Mesodermal cell (in vitro differentiated cells): ENCODE measurements around the gene GTF2IRD1.

Source experiments
- H3K27ac ChIP-seq: 2 replicates; pipeline ENCODE4 v1.7.0; 2013; ENCODE audit warnings: mild to moderate bottlenecking, low read depth, low read length, moderate library complexity; ENCODE audit not compliant: severe bottlenecking
- H3K36me3 ChIP-seq: 2 replicates; pipeline ENCODE4 v1.7.1; 2013; ENCODE audit warnings: mild to moderate bottlenecking, low read length, moderate library complexity; ENCODE audit not compliant: control insufficient read depth, insufficient read depth
- H3K4me1 ChIP-seq: one replicate; pipeline ENCODE4 v1.7.1; 2013; ENCODE audit warnings: mild to moderate bottlenecking, low read length; ENCODE audit not compliant: insufficient read depth, control insufficient read depth, poor library complexity, severe bottlenecking
- H3K4me3 ChIP-seq: 2 replicates; pipeline ENCODE4 v1.7.0; 2013; ENCODE audit warnings: low read length, control low read depth, mild to moderate bottlenecking; ENCODE audit not compliant: insufficient read depth, poor library complexity, severe bottlenecking; ENCODE audit errors: extremely low read depth
- H3K9me3 ChIP-seq: 2 replicates; pipeline ENCODE4 v1.7.1; 2013; ENCODE audit warnings: mild to moderate bottlenecking, low read length, moderate library complexity; ENCODE audit not compliant: control insufficient read depth
- WGBS, 2 experiments: methylation state at CpG; one replicate each; pipeline ENCODE4 v1.1.5; 2013; ENCODE audit warnings: missing lambda C conversion rate in 2 of 2; ENCODE audit not compliant: insufficient coverage in 2 of 2; 5-methylcytosine and 5-hydroxymethylcytosine counted together

The GTF2IRD1 gene

DNA sequence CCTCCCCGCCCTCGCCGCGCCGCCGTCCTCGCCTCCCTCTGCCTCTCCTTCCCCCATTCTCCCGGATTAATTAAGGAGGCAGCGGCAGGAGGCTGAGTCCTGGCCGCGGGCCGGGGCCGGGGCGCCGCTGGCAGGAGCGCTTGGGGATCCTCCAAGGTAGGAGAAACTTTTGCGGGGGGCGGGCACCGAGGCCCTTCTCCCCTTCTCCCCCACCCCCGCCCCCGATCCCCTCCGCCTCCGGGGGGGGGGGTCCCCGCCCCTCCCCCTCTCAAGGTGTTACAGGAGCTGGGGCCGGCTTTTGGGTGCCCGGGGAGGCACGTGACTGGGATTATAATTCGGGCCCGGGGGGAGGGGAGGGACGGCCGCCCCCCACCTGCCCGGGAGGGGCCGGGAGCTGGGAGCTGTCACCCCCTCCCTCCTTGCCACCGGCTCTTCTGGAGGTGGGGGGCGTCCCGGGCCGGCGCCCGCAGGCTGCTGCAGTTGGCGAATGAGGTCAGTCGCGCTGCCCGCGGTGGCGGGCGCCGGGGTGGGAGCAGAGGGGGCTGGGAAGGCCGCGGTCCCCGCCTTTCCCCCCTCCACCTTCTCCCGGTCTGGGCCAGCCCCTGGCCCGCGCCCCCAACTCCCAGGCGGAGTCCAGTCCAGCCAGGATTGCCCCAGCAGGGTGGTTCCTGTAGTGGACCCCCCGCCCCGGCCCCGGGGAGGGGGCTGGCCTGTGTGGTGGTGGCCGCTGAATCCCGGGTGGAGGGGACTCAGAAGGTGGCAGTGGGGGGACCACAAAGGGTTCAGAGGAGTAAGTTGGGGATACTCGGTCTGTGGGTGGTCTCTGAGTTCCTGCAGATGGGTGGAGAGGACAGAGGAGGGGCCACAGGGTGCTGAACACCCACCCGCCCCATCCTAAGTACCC, 567 bp downstream of the GTF2IRD1 start:
- H3K4me3 ChIP-seq = peak overlapping the region; percentile 64
- H3K4me1 ChIP-seq = peaks cover 3% of the 10 kb centered on the region
- peaks cover 9% of the 10 kb centered on the region for H3K36me3 ChIP-seq
- H3K27ac ChIP-seq = peak overlapping the region; percentile 46
- H3K9me3 ChIP-seq = no peaks in the 10 kb centered on the region
- whole genome bisulfite sequencing, 2 experiments = 4 to 8% methylated on average over 5 to 11 of the region's 61 CpGs

DNA sequence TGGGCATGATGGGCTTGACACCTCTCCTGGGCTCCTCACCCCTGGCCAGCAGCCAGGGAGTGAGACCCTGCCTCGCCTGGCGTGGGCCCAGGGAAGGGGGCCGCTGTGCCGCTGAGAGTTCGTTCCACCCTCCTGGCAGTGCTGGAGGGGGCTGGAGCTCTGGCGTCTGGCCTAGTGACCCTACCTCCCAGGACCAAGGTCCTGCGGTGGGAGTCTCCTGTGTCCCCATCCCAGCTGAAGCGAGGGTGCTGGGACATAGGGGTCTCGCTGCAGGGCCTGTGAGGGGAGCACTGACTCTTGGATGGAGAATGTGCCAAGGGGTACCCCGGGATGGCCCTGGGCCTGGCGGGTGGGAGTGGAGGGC, 1.2 kb downstream of the GTF2IRD1 start:
- Histone ChIP-seq H3K4me3 (peak overlapping the region; percentile 64), H3K4me1 (peaks cover 3% of the 10 kb centered on the region), H3K9me3 (no peaks in the 10 kb centered on the region), H3K36me3 (peaks cover 9% of the 10 kb centered on the region), H3K27ac (no peak overlapping the region)
- 60 to 69% methylated on average over 9 to 11 of the region's 11 CpGs for WGBS, 2 experiments

DNA sequence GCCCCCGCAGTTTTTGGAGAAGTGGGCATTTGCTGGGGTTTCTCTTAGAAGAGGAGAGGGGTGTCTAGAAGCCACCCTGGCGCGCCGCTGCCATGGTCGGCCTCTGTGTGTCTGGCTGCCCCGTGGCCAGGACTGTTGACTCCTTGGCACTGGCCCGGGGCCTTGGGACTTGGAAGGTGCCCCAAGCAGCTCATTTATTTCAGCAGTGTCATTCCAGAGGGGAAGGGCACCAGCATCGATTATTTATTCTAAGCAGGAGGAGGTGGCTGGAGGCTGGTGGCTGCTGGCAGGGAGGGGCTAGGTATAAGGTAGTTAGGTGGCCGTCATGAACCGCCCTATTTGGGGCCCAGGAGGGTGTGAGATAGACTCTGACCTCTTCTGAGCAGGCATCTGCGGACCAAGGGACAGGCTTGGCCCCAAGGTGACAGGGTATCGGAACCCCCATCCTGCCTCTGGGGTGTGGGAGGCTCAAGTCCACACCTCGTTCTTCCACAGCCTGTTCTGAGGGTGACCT, 1.6 kb downstream of the GTF2IRD1 start:
- peak overlapping the region; percentile 64 for H3K4me3 ChIP-seq
- H3K9me3 ChIP-seq = no peaks in the 10 kb centered on the region
- WGBS, 2 experiments = 89 to 90% methylated on average over 12 to 13 of the region's 13 CpGs
- H3K27ac ChIP-seq = peak overlapping the region; percentile 16
- H3K4me1 ChIP-seq = peaks cover 3% of the 10 kb centered on the region
- H3K36me3 ChIP-seq = peaks cover 9% of the 10 kb centered on the region

DNA sequence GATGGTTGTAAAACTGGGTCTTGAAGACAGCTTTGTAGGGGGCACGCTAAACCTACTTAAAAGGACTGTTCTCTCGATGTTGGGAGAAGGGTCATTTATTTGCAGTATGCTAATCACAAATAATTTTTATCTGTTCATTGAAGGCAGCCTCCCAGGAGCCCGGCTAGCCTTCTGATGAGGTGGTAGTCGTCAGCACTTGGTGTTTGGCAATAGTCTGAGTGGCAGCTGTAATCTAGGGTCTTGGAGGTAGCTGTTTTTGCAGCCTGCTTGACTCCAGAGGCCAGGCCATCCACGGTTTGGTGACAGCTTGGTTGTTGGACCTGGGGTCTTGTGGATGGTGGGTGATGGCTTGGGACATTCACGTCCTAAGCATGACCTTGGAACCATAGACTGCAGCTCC, 2.2 kb downstream of the GTF2IRD1 start:
- H3K27ac ChIP-seq = peak overlapping the region; percentile 16
- WGBS, 2 experiments = 96 to 100% methylated on average over 1 to 2 of the region's 6 CpGs
- H3K9me3 ChIP-seq = no peaks in the 10 kb centered on the region
- H3K4me1 ChIP-seq = peaks cover 3% of the 10 kb centered on the region
- peaks cover 14% of the 10 kb centered on the region for H3K36me3 ChIP-seq
- no peak overlapping the region for H3K4me3 ChIP-seq

DNA sequence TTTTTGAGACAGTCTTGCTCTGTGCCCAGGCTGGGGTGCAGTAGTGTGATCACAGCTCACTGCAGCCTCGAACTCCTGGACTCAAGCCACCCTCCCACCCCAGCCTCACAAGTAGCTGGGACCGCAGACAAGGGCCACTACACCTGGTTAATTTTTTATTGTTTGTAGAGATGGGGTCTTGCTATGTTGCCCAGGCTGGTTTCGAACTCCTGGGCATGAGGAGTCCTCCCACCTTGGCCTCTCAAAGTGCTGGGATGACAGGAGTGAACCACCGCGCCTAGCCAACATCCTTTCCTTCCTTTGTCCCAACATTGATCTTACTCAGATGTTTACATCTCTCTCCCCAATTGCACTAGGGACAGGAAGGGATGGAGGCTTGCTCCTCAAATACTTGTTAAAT, 3.3 kb downstream of the GTF2IRD1 start:
- Histone ChIP-seq H3K27ac (no peak overlapping the region), H3K4me3 (no peak overlapping the region), H3K9me3 (no peaks in the 10 kb centered on the region), H3K36me3 (peaks cover 14% of the 10 kb centered on the region), H3K4me1 (peaks cover 3% of the 10 kb centered on the region)
- WGBS, 2 experiments = 100% methylated on average over 2 to 3 of the region's 5 CpGs

DNA sequence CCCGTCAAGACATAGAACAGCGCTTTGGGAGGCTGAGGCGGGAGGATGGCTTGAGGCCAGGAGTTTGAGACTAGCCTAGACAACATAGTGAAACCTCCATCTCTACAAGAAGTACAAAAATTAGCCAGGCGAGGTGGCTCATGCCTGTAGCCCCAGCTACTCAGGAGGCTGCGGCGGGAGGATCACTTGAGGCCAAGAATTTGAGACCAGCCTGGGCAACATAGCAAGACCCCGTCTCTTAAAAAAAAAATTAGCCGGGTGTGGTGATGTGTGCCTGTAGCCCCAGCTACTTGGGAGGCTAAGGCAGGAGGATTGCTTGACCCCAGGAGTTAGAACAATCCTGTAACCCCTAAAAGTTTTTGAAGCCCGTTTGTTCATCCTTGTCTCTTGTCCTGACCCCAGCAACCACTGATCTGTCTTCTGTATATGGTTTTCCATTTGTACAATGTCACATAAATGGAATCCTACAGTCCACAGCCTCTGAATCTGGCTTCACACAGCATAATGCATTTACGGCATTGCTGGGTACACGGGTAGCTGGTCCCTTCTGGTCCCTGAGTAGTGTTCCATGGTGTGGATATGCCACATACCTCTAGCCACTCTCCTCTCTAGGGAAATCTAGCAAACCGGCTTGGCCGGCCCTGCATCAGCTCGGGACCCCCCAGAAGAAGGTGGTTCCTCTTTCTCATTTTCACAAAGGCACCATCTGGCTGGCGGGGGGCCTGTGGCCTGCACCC, 8.4 kb downstream of the GTF2IRD1 start:
- peaks cover 32% of the 10 kb centered on the region for H3K36me3 ChIP-seq
- H3K4me3 ChIP-seq = no peak overlapping the region
- WGBS, 2 experiments = 96% methylated on average over 12 to 15 of the region's 15 CpGs
- H3K9me3 ChIP-seq = no peaks in the 10 kb centered on the region
- no peaks in the 10 kb centered on the region for H3K4me1 ChIP-seq
- no peak overlapping the region for H3K27ac ChIP-seq

DNA sequence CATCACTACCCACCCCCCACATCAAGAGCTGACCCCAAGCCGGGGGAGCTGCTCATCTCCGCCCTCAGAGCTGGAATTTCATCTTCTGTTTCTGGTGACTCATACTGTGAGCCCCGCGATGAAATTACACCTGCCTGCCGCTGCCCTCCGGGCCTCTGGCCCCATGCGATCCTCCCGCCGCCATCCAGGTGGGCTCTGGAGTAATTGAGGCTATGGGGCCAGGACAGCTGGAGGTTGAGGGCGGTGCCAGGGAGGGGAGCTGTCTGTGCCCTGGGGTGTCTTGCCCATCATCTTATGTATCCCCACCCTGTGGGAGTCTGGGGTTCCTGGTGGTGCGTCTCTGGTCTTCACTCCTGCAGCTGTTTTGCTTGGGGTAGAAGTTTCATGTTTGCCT, 9.0 kb downstream of the GTF2IRD1 start:
- H3K4me3 ChIP-seq = no peak overlapping the region
- H3K9me3 ChIP-seq = no peaks in the 10 kb centered on the region
- H3K36me3 ChIP-seq = peaks cover 26% of the 10 kb centered on the region
- no peaks in the 10 kb centered on the region for H3K4me1 ChIP-seq
- no peak overlapping the region for H3K27ac ChIP-seq
- WGBS, 2 experiments = 94 to 100% methylated on average over 8 to 10 of the region's 11 CpGs

DNA sequence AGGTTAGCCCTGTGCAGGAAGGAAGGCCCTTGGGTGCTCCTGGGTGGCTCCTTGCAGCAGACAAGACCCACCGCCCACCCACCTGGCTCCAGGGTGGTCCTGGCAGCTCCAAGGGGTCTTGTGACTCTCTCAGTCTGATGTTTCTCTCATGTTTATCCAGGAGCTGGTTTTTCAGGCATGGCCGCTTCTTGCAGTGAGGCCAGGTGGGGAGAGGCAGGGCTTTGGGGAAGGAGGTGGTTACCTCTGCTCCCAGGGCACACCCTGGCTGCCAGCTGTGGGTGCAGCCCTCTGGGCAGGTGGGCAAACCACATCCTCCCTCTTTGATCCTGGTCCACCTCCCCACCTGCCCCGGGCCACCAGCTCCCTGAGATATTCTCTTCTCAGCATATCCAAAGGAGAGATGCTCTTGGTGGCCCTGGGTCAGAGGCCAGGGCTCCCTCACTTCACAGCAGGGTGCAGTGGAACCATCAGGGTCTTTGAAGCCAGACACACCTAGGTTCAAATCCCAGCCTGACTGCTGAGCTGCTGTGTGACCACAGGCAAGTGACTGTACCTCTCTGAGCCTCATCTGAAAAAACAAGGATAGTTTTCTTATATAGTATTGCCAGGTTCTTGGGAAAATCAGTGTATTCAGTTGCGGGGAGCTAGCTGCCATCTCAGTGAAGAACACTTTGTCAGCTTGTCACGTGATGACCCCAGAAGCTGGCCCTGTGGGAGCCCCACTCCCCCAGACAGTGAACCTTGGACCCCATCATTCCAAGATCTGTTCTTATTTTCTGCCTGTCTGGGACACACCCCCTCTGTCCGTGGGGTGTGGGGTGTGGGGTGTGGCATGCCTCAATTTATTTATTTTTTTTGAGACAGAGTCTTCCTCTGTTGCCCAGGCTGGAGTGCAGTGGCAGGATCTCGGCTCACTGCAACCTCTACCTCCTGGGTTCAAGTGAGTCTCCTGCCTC, 11.5 kb downstream of the GTF2IRD1 start:
- no peaks in the 10 kb centered on the region for H3K4me1 ChIP-seq
- no peaks in the 10 kb centered on the region for H3K9me3 ChIP-seq
- H3K36me3 ChIP-seq = peaks cover 39% of the 10 kb centered on the region
- WGBS, 2 experiments = 95 to 100% methylated on average over 3 to 4 of the region's 7 CpGs
- H3K4me3 ChIP-seq = no peak overlapping the region
- no peak overlapping the region for H3K27ac ChIP-seq

DNA sequence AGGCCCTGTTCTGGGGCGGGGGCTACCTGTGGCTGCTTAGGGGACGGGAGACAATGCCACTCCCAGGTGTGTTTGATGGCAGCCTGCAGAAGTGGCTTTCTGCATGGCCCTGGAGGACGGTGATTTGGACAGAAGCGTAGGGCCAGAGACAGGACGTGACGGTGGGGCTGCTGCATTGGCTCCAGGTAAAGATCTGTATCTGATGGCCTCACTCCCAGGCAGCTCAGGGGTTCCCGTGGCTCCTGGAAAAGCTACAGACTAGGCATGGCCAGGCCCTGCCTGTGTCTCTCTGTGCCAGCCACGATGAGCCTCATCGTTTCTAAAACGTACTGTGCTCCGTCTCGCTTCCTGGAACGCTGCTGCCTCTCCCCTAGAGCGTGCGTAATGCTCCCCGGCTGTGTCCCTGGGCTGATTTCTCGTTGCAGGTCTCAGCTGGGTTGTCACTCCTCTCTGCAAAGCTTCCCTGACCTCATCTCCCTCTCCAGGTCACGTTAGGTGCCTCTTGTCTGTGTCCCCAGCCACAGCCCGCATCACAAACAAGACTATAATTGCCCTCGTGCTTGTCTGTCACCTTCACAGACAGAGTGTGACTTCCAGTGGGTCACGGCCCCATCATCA, 12.6 kb downstream of the GTF2IRD1 start:
- 83 to 84% methylated on average over 15 to 21 of the region's 21 CpGs for WGBS, 2 experiments

DNA sequence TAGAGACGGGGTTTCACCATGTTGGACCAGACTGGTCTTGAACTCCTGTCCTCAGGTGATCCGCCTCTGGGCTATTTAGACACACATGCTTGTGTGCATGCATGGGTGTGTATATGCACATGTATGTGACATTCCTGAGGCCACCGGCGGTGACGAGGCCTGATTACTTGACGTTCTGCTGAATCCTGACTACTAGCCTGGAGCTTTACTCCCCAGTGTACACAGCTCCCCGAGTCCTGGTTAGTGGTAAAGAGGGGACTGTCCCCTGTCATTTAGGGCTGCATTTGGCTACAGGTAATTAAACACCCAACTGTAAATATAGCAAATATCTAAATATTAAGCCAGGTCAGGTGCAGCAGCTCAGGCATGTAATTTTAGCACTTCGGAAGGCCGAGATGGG, 14.2 kb downstream of the GTF2IRD1 start:
- peaks cover 39% of the 10 kb centered on the region for H3K36me3 ChIP-seq
- H3K4me1 ChIP-seq = no peaks in the 10 kb centered on the region
- WGBS, 2 experiments = 93 to 96% methylated on average over 5 to 8 of the region's 9 CpGs
- H3K27ac ChIP-seq = no peak overlapping the region
- no peaks in the 10 kb centered on the region for H3K9me3 ChIP-seq
- no peak overlapping the region for H3K4me3 ChIP-seq

More for the DNA sequence above, 12.6 kb downstream of the GTF2IRD1 start:
- Histone ChIP-seq H3K4me3 (no peak overlapping the region), H3K9me3 (no peaks in the 10 kb centered on the region), H3K4me1 (no peaks in the 10 kb centered on the region), H3K36me3 (peaks cover 38% of the 10 kb centered on the region), H3K27ac (no peak overlapping the region)
